Left kidney (tissue), 2 donors: ENCODE data around the gene RAI14. TPM values are rescaled to one million over a fixed set of nuclear protein-coding genes. Genes with fewer than 3 reads are reported as not detected.

Experiments
- DNase-seq: peaks from one replicate; pipeline ENCODE4 v3.0.0-alpha.2; 2013
- polyA plus RNA-seq: library from polyadenylated mRNA; unstranded; fragments of 120-200 nt; gene quantifications from one replicate; pipeline ENCODE4 v1.2.1, GENCODE V29; 2013; ENCODE audit not compliant: insufficient read length

The RAI14 gene
- polyA plus RNA-seq, 1 donor: 102 TPM

GRCh38 chr5:34673463-34674125 is 17.5 kb downstream of the RAI14 start:
- DNase-seq: no peak

DNA sequence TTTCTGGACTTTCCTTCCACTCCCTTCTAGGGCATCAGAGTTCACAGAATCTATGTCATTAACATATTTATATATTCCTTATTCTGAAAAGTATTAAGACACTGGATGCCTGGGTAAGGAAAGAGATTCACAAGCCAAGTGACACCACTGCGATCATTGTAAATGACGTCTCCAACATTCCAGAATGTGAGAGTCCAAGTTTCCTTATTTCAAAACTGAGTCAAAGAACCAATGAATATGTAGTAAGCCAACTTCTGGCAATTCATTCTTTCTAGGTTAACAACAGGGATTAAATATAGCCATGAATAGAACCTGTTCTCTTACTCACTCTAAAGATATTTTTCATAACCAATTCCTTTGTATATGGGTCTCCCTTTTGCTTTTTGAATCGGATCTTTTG is 18.1 kb downstream of the RAI14 start:
- DNase-seq: no peak

DNA sequence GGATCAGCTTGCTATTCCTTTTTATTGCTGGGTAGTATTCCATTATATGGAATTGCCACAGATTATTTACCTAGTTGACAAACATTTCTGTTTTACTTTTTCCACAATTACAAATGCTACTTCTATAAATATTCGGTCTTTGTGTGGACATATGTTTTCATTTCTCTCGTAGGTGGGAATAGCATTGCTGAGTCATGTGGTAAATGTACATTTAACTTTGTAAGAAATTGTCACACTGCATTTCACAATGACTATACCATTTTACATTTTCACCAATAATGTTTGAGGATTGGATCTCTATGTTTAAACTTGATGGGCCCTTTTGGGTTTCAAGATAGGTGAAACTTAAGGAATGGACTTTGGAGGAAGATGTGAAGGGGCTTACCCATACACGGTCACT is 19.7 kb downstream of the RAI14 start:
- DNase-seq: no peak

DNA sequence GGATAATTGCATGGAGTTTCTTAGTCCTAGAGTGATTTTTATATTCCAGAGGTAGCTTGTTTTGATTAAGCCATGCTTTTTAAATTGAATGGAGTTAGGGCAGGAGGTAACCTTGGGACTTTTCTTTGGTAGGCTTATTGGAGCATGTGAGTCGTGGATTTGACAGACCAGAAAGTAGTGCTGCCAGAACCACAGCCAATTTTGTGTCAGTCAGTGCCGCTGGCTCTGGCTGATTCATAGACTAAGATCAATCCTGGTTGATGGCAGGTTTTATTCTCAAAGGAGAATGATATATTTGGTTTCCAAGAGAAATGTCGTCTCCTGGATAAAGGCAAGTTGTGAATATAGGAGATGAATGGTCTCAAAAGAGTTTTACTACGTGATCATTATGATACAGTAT is 20.3 kb downstream of the RAI14 start:
- no peak for DNase-seq

DNA sequence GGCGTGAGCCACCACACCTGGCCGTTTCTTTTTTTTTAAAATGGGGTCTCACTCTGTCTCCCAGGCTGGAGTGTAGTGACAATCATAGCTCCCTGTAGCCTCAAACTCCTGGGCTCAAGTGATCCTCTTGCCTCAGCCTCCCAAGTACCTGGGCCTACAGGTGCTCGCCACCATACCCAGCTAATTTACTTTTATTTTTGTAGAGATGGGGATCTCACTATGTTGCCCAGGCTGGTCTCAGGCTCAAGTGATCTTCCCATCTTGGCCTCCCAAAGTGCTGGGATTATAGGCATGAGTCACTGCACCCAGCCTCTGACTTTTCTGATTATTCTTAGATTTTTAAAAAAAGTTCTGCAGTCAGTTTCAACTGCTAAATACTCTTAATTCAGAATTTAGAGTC is 21.3 kb downstream of the RAI14 start:
- no peak for DNase-seq

GRCh38 chr5:34680896-34681295 is 24.8 kb downstream of the RAI14 start:
- no peak for DNase-seq

GRCh38 chr5:34682926-34683623 is 26.9 kb downstream of the RAI14 start:
- peak; percentile 46 for DNase-seq

DNA sequence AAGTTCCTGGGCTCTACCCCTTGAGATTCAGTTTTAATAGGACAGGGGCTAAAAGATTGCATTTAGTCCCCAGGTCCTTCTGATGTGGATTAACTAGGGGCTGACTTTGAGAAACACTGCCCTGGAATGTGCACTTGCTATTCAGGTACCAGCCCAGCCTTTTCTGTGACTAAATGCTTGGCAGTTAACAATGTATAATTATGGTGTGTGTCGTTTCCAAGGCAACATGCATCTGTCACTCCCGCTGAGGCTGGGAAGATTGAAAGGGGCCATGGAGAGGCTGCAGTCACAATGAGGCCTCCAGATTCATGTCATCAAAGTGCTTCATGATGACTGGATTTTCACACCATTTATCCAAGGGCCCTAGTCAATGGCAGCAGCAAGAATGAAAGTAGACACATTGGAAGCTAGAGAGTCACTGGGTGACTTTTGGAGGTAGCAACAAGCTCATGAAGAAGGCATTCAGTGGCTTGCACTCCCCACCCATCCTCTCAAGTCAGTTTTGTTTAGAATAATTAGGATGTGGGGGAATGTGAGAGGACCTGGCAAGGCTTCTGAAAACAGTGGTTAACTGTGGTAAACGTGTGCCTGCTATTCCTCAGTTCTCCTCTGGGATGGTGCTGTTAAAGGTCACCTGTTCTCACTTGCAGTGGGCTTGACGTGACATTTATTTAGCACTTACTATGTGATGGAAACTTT is 28.3 kb downstream of the RAI14 start:
- peak; percentile 73 for DNase-seq

DNA sequence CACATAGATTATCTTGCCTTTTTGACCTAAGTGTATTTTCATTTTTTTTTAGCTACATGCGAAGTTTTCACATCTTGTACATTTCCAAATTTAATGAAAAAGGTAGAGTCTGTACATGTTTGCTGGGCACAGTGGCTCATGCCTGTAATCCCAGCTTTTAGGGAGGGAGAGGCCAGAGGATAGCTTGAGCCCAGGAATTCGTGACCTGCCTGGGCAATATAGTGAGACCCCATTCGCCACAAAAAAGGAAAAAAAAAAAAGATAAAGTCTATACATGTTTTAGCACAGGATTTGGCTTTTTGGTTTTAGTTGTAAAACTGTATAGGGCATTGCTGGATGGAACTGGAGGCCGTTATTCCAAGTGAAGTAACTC is 28.8 kb downstream of the RAI14 start:
- no peak for DNase-seq

DNA sequence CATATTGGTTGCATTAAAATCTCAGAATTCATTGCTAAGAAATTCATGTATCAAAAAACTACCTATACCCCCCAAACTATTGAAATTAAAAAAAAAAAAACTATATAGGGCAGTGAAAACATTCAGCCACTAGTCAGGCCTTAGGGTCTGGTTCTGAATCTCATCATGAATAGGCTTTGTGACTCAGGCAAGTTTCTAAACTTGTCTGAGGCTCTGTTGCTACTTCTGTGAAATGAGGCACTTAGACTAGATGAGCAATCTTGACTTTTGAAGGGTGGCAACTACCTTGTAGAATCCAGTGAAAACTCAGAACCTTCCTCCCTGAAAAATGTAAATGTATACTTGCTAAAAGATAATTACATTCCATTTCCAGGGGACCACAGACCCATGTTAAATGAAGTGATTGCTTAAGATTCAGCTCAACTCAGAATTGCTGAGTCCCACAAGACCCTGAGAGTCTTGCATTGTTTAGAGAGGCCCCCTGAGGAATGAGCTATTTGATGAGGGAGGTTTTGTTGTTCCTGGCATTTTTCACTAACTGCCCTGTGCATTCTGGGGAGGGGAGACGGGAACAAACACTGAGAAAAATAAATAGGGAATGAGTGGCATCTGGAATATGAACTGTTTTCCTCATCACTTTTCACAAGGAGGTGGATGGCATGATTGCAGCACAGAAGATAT is 29.5 kb downstream of the RAI14 start:
- DNase-seq: peak; percentile 40

DNA sequence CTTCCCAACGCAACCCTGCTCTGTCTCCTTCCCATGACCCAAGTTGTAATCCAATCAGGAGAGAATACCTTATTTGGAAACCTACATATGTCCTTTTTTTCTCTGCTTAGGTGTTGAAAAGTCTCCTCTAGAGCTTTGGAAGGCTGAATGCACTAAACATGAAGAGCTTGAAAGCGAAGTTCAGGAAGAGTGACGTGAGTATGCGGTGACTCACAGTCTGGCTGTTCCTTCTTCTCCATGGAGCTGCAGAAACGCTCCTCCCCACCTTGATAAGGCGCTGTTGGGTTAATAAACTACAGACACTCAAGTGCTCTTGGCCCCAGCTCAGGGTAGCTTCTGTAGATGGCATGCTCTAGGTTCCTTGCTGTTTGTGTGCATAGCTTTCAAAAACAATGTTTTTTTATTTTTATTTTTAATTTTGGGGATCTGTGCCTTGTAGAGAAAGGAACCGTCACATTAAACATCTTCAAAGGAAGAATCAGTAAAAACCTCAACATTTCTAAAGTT is 30.7 kb downstream of the RAI14 start:
- DNase-seq: peak; percentile 73

DNA sequence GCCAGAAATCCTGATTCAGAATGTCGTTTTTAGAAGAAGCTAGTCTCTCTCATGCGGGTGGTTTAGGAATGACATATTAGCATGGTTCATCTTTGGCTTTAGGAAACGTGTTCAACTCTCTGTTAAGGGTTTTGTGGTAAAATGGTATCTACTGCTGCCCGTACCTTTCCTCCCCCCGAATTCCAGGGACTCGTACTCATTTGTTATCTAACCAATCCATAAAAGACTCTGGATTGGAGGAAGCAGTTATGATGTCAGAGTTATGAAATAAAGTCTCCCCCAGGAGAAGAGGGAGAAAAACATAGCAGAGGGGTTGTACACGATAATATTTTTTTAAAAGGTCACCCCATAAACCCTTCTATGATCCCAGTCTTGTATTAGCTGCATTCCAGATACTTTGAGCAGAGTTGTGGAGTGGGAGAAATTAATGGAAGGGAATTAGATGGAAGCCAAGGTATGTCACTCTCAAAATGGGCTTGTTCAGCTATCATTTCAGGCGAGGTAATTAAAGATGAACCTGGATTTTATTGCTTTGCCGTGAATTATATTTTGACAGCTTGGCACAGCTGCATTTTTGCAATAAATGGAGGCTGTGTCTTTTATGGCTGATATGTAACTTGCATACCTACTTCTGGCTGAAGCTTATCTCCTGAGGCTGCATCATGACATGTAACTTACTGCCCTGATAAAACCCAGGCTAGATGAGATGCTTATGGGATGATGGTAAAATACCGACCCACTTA is 31.3 kb downstream of the RAI14 start:
- DNase-seq: no peak

DNA sequence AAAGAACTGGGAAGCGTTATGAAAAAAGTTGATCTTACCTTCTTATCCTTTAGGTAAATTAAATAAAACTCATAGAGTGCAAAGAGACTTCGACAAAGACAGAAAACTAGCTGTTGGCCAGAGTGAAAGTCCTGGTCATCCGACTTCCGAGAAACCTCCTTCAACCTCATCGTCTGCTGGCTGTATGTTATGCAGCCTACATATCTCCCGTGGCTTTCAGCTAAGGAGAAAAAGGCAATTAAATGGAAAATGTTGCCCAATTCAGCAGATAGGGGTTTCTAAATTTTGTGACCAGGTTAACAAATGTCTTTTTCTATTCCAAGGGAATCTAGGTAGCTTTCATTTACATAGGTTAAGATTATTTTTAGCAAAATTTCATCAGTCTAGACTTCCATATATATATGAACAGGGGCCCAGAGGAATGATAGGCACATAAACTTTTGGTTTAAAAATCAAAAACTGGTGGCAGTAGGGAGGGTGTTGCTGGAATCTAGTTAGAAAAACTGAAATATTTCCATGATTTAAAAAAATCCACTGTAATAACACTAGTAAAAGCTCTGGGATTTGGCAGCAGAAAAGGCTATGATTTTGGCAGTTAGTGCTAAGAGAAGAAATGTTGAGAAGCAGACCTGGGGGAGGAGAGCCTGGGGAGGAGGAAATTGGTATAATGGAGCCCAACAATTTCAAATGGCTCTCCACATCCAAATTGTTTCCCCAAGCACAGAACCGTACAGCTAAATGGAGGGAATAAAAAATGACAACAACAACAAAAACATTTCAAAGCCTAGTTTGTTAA is 32.1 kb downstream of the RAI14 start:
- DNase-seq: no peak

GRCh38 chr5:34690301-34690700 is 34.2 kb downstream of the RAI14 start:
- DNase-seq: no peak

DNA sequence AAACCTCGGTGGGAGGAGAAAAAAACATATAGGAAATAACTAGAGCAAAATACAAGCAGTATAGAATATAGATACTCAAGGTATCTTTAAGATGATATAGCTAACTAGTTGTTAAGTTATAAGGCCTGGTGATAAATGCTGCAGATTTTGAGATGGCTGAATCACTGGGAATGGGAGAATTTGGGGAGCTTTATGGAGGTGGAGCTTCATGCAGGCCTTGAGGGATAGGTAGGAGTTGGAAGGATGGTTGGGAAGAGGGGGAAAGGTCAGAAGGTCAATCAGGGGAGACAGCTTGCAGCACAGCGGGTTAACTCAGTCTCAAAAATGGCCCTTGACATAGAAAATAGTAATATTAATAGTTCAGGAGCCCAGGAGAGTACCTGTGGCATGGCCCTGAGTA is 34.8 kb downstream of the RAI14 start:
- no peak for DNase-seq

DNA sequence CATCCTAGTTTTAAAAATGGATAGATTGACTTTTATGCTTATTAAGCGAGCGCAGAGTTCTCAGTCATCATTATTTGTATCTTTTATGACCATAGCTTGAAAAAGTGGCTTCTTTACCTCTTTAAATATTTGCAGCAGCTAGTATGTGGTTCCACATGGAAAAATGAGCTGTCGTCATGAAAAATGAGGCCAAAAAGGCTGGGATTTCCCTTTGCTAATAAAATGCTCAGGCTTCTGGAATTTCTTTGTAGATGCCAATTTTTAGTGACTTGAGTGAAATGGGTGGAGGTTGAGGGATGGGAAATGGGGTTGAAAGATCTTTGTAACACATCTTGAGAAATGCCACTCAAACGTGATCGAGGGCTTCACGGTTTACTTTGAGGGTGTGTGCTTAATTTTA is 35.2 kb downstream of the RAI14 start:
- DNase-seq: no peak

GRCh38 chr5:34692786-34693185 is 36.7 kb downstream of the RAI14 start:
- no peak for DNase-seq

- DNase-seq: no peak
Measured at GRCh38 chr5:34694012-34694411, 37.9 kb downstream of the RAI14 start.

DNA sequence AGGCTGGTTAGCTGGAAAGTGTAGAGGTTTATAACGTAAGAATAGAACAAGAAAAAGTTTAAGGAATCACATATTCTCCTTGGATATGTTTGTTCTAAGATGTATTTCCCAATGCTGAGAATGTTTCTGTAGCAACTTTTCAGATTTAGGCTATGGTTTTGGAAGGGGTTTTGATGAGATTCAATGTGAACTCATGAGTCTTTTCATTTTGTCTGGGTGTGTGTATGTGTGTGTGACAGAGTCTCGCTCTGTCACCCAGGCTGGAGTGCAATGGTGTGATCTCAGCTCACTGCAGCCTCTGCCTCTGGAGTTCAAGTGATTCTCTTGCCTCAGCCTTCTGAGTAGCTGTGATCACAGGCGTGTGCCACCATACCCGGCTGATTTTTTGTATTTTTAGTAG is 38.6 kb downstream of the RAI14 start:
- DNase-seq: no peak

- DNase-seq: no peak
Measured at GRCh38 chr5:34695275-34696027, 39.3 kb downstream of the RAI14 start.
